Sigmoid colon (tissue), 7 donors: ENCODE results near the gene TRAPPC12. TPM values are rescaled to one million over a fixed set of nuclear protein-coding genes. Genes with fewer than 3 reads are reported as not detected.
"Not testable (repeated sequence)": the region's sequence is repeated elsewhere in the genome, so short reads cannot be mapped to it uniquely, and the experiment has no call there.

Source experiments
- DNase-seq: peaks from one replicate; pipeline ENCODE4 v3.0.0-alpha.2; 2019
- H3K27ac ChIP-seq, 4 donors: fragments of 200-600 bp; sonication (generic); one replicate each; pipeline ENCODE4 v1.5.1; 2016 to 2019; ENCODE audit warnings: mild to moderate bottlenecking in 1 of 4
- H3K27me3 ChIP-seq, 3 donors: fragments of 200-600 bp; sonication (generic); one replicate each; pipeline ENCODE4 v1.5.1; 2019; ENCODE audit warnings: mild to moderate bottlenecking in 1 of 3
- H3K36me3 ChIP-seq, 4 donors: fragments of 200-600 bp; sonication (generic); one replicate each; pipeline ENCODE4 v1.5.1; 2016 to 2019
- H3K4me1 ChIP-seq, 4 donors: fragments of 200-600 bp; sonication (generic); one replicate each; pipeline ENCODE4 v1.5.1; 2017 to 2019
- H3K4me3 ChIP-seq, 4 donors: fragments of 200-600 bp; sonication (generic); one replicate each; pipeline ENCODE4 v1.5.1; 2017 to 2019; ENCODE audit warnings: mild to moderate bottlenecking in 2 of 4, moderate library complexity in 1 of 4
- H3K9me3 ChIP-seq, 4 donors: fragments of 200-600 bp in 3 of 4; sonication (generic) in 3 of 4; one replicate each; pipeline versions ENCODE4 v1.5.1 to v1.6.1; 2013 to 2019
- EP300 ChIP-seq, 4 donors: sonication (generic); formaldehyde crosslinking; IDR thresholded peaks; one replicate each; pipeline ENCODE4 v1.6.1; 2017; ENCODE audit warnings: antibody characterized with exemption in 4 of 4
- POLR2A ChIP-seq, 2 donors: fragments of 450-650 bp; IDR thresholded peaks; one replicate each; pipeline ENCODE4 v1.6.1; 2016; ENCODE audit warnings: antibody characterized with exemption in 2 of 2, mild to moderate bottlenecking in 2 of 2, moderate library complexity in 2 of 2
- POLR2AphosphoS5 ChIP-seq, 4 donors: sonication (generic); formaldehyde crosslinking; IDR thresholded peaks; one replicate each; pipeline ENCODE4 v1.6.1; 2017; ENCODE audit warnings: antibody characterized with exemption in 4 of 4
- WGBS, 2 donors: extraction: QIAGEN DNeasy Blood & Tissue Kit; methylation state at CpG; one replicate each; pipeline ENCODE4 v1.1.7; 2013; 5-methylcytosine and 5-hydroxymethylcytosine counted together
- intact Hi-C: fragments of 100-400 bp; cut with DNase I; formaldehyde crosslinking; loops from one replicate; pipeline ENCODE4 v1.15.1; 2023
- polyA plus RNA-seq, 3 donors: library from polyadenylated mRNA; stranded (reverse); fragments of 200-250 nt; gene quantifications; one replicate each; pipeline ENCODE4 v1.2.3, GENCODE V29; 2013
- total RNA-seq, 4 donors: library from RNA; depleted of rRNA; stranded (reverse); fragments of >200 nt; gene quantifications; one replicate each; pipeline ENCODE4 v1.1.0, GENCODE V29; 2016
- TF ChIP-seq, protein P1 (sequence below), 4 experiments: fragments of 450-650 bp in 3 of 4; fragments of 200-600 bp in 1 of 4; IDR thresholded peaks; one replicate each; pipeline ENCODE4 v1.5.1; 2016 to 2019; ENCODE audit warnings: antibody characterized with exemption in 4 of 4, mild to moderate bottlenecking in 3 of 4, moderate library complexity in 2 of 4
- donor health status: healthy with polysubstance abuse.
- donor health status: Bipolar disorder and iron deficiency.
- donor health status: healthy.

The TRAPPC12 gene
- total and polyA plus RNA-seq, 7 donors = 22.7 to 79.5 (median 50.5) TPM

DNA sequence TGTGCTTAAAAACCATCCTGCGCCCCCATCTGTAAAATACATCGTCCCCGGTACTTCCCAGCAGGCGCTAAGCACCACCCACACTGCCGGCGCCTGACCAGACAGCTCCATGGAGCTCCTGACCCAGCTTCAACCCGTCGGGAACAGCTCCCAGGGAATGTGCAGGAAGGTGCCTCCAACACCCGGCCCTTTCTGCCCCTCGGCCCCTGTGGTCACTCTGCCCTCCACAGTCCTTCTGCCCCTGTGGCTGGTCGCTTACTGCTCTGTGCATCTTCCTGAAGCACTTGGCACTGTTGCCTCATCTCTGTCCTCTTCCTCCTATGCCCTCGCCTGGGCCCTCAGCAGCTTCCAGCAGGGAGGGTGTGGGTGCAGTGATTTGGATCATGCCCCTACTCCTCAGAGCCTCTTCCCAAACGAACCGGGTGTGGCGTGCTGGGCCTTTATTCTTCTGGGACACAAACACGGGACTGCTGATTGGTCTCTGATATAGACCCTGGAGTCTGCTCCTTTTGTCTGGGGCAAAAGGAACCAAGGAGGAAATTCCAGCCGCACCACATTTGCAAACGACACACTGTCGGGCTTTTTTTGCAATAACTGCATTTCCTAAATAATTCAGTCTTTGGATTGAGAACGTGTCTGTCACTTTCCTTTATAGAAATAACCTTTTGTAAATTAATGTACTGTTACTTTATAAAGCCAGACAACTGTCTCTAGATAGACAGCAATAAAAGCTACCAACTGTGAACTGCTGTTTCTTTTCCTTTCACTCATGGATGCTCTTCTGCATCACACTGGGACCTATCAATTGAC is 73.9 kb downstream of the TRAPPC12 start:
- no peak for DNase-seq
- TF ChIP-seq, protein P1, sequence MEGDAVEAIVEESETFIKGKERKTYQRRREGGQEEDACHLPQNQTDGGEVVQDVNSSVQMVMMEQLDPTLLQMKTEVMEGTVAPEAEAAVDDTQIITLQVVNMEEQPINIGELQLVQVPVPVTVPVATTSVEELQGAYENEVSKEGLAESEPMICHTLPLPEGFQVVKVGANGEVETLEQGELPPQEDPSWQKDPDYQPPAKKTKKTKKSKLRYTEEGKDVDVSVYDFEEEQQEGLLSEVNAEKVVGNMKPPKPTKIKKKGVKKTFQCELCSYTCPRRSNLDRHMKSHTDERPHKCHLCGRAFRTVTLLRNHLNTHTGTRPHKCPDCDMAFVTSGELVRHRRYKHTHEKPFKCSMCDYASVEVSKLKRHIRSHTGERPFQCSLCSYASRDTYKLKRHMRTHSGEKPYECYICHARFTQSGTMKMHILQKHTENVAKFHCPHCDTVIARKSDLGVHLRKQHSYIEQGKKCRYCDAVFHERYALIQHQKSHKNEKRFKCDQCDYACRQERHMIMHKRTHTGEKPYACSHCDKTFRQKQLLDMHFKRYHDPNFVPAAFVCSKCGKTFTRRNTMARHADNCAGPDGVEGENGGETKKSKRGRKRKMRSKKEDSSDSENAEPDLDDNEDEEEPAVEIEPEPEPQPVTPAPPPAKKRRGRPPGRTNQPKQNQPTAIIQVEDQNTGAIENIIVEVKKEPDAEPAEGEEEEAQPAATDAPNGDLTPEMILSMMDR (IDR thresholded peaks at IDR 0.05) = no peak
- TF ChIP-seq POLR2A (IDR thresholded peaks at IDR 0.05) (no peak), POLR2AphosphoS5 (IDR thresholded peaks at IDR 0.05) (no peak)

DNA sequence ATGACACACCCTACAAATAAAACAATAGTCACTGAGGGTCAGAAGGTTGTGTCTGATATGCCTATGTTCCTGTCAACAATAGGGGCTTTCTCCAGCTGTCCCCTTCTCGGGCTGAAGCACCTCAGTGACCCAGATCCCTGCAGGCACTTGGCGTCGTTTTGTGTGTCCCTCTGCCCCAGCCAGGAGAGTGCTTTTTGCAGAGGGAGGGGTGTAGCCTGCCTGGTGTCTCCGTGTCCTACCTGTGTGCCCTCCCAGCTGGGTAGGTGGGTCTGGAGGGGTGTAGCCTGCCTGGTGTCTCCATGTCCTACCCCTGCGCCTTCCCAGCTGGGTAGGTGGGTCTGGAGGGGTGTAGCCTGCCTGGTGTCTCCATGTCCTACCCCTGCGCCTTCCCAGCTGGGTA is 74.5 kb downstream of the TRAPPC12 start:
- H3K27ac ChIP-seq, DNase-seq, H3K4me1 ChIP-seq, H3K27me3 ChIP-seq, H3K9me3 ChIP-seq, H3K4me3 ChIP-seq, intact Hi-C loops: not testable (repeated sequence)
- WGBS, 2 donors = 93 to 95% methylated on average over 6 of the region's 6 CpGs
- peaks cover 5 to 82% (median 11%) of the 10 kb centered on the region in 4 donors for H3K36me3 ChIP-seq

More for the DNA sequence above, 73.9 kb downstream of the TRAPPC12 start:
- H3K9me3 ChIP-seq = no peaks in the 10 kb centered on the region
- H3K27ac ChIP-seq = peak overlapping the region in 1 of 4 donors; percentile 13
- H3K4me1 ChIP-seq = peaks cover 0 to 8% (median 3%) of the 10 kb centered on the region in 4 donors
- intact Hi-C loops = no loop called here
- no peak overlapping the region for H3K4me3 ChIP-seq
- WGBS, 2 donors = 86% methylated on average over 20 of the region's 20 CpGs
- no peaks in the 10 kb centered on the region for H3K27me3 ChIP-seq
- peaks cover 5 to 77% (median 11%) of the 10 kb centered on the region in 4 donors for H3K36me3 ChIP-seq

DNA sequence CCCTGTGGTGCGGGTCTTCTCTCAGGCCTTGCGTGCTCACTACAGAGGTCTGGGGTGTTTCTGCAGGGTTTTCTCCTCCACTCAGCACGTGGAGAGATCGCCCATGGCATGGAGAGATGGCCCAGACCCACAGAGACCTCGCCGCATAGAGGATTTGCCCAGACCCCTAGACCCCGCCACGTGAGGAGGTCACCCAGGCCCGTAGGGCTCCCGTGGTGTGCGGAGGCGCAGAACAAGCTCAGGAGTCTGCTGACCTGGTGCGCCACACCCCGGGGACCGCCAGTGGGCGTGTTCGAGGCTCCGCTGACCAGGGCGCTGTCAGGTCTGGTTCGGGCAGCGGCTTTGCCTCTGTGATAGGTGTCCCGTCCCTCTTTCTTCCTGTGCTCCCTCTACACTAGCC is 75.3 kb downstream of the TRAPPC12 start:
- TF ChIP-seq POLR2A (IDR thresholded peaks at IDR 0.05) (no peak), EP300 (IDR thresholded peaks at IDR 0.05) (no peak), POLR2AphosphoS5 (IDR thresholded peaks at IDR 0.05) (no peak)
- TF ChIP-seq, protein P1 (IDR thresholded peaks at IDR 0.05) = no peak
- Histone ChIP-seq H3K4me1 (peaks cover 0 to 8% (median 3%) of the 10 kb centered on the region in 4 donors), H3K4me3 (no peak overlapping the region), H3K36me3 (peaks cover 5 to 76% (median 11%) of the 10 kb centered on the region in 4 donors), H3K27ac (no peak overlapping the region), H3K9me3 (no peaks in the 10 kb centered on the region), H3K27me3 (no peaks in the 10 kb centered on the region)
- 97% methylated on average over 22 of the region's 22 CpGs for WGBS, 2 donors
- DNase-seq = no peak
- intact Hi-C loops = no loop called here

DNA sequence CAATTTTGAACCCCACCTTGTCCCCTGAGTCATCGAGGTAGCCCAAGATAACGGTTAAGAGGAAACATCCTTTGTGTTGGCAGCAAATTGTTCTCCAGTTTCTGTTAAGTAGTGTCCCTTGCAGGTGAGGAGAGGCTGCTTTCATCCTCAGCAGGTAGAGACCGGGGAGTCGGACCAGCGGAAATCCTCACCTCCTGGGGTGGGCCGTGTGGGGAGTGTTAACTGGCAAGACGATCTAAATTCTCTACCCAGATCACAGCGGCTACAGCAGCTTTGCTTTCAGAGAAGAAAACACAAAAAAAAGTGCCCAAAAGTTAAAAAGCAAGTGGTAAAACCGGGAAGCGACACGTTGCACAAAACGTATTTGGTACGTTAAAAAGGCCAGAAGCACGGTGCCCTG is 76.6 kb downstream of the TRAPPC12 start:
- intact Hi-C loops = no loop called here
- H3K9me3 ChIP-seq = no peaks in the 10 kb centered on the region
- peaks cover 5 to 73% (median 13%) of the 10 kb centered on the region in 4 donors for H3K36me3 ChIP-seq
- TF ChIP-seq, protein P1 (IDR thresholded peaks at IDR 0.05) = no peak
- TF ChIP-seq EP300 (IDR thresholded peaks at IDR 0.05) = no peak
- no peak for TF ChIP-seq POLR2A (IDR thresholded peaks at IDR 0.05)
- TF ChIP-seq POLR2AphosphoS5 (IDR thresholded peaks at IDR 0.05) = no peak
- DNase-seq = no peak
- no peak overlapping the region for H3K4me3 ChIP-seq
- no peak overlapping the region for H3K27ac ChIP-seq
- WGBS, 2 donors = 89 to 96% methylated on average over 14 of the region's 14 CpGs
- H3K27me3 ChIP-seq = no peaks in the 10 kb centered on the region
- H3K4me1 ChIP-seq = no peaks in the 10 kb centered on the region

DNA sequence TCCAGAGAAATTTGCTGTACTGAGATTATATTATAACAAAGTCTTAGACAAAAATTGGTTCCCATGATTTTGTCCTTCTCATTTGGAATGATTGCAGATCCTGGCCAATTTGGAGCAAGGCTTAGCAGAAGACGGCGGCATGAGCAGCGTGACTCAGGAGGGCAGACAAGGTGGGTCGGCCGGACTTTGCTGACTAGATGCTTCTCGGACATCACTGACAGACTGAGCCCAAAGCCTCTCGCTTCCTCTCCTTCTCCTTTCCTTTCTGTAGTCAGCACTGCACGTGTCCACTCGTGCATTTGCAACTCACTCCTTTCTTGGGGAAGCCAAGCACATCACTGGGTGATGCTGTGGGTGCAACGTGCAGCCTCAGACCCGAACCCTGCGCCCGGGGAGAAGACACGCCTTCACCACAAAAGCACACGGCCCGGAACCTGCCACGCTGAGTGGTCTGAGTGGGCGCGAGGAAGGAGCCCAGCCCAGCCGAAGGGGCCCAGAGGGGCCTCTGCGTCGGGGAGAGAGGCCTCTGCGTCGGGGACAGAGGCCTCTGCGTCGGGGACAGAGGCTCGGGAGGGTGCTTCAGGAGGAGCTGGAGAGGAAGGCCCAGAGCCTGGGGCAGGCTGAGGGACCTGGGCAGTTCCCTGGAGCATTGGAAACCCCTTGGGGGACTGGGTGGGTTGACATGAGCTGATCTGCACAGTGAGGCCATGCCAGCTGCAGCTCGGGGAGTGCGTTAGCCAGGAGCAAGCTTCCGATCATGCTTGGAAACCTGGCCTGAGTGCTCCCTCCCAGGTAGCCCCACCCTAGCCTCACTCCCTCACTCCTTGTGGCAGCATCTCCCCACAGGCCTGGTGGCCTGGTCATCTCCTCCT is 78.3 kb downstream of the TRAPPC12 start:
- Histone ChIP-seq H3K9me3 (no peaks in the 10 kb centered on the region), H3K27me3 (no peaks in the 10 kb centered on the region), H3K27ac (no peak overlapping the region), H3K4me3 (no peak overlapping the region), H3K36me3 (peaks cover 5 to 61% (median 16%) of the 10 kb centered on the region in 4 donors), H3K4me1 (peaks cover 0 to 5% (median 0%) of the 10 kb centered on the region in 4 donors)
- no peak for DNase-seq
- no peak for TF ChIP-seq POLR2A (IDR thresholded peaks at IDR 0.05)
- TF ChIP-seq EP300 (IDR thresholded peaks at IDR 0.05) = no peak
- TF ChIP-seq, protein P1 (IDR thresholded peaks at IDR 0.05) = no peak
- no peak for TF ChIP-seq POLR2AphosphoS5 (IDR thresholded peaks at IDR 0.05)
- intact Hi-C loops = no loop called here
- WGBS, 2 donors = 94 to 95% methylated on average over 30 of the region's 30 CpGs
